ENCODE data around the gene SH3GL2.
A peak's percentile ranks its signal among the peaks of the same experiment; 100 is the strongest.

DNA sequence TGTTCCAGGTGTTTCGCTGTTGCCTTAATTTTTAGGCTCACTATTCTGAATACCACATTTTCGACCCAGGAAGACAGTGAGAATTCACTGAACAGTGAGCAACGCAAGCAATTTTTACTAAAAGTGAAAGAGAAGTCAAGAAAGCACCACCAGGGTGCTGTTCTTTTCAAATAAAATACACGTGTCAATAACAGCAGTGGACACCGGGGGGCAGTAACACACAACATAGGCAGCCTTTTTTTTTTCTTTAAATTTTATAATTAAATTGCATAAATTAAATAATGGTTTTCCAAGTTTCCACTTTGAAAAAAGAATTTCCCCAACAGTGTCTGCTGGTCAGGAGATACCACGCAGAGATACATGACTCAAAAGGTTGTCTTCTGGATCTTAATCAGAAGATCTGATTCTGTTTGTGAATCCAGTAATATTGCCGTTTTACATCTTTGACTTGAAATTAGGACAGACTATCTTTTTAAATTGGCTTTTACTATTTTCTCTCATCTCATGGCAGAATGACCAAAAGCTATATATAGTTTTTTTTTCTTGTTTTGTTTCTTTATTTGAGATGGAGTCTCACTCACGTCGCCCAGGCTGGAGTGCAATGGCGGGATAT is 47.1 kb upstream of the SH3GL2 start:
- TF ChIP-seq CTCF (IDR thresholded peaks at IDR 0.05) (peak; percentile 56), POLR2AphosphoS5 (IDR thresholded peaks at IDR 0.05; ENCODE audit: low read depth, low read length) (no peak), TCF7L2 (IDR thresholded peaks at IDR 0.05; ENCODE audit: low read depth, low read length) (no peak), REST (IDR thresholded peaks at IDR 0.05; ENCODE audit: insufficient read depth in 1 of 2, low read depth in 2 of 2, low read length in 1 of 2) (no peak), SIN3A (IDR thresholded peaks at IDR 0.05; ENCODE audit: borderline replicate concordance, insufficient read depth, low read depth, low read length) (no peak)

Data from Panc1 (cell line).